HG03097 (cell line): ENCODE results near the gene FAM184A.
A peak's percentile ranks its signal among the peaks of the same experiment; 100 is the strongest.

ENCODE experiments used
- ATAC-seq: cut with Tn5 transposase; IDR thresholded peaks from one replicate; pipeline ENCODE4 v1.9.1; 2021; ENCODE audit not compliant: unreplicated experiment, low FRiP score

The FAM184A gene

GRCh38 chr6:119063491-119063890 lies 15.0 kb downstream of the FAM184A start:
- no peak for ATAC-seq

- no peak for ATAC-seq
Observed at GRCh38 chr6:119061215-119061614, 17.2 kb downstream of the FAM184A start.

- ATAC-seq: no peak
Observed at GRCh38 chr6:119060255-119060907, 18.1 kb downstream of the FAM184A start.

GRCh38 chr6:119055069-119055468 lies 23.4 kb downstream of the FAM184A start:
- ATAC-seq: no peak

GRCh38 chr6:119052987-119053386 lies 25.5 kb downstream of the FAM184A start:
- ATAC-seq: no peak

- ATAC-seq: peak; percentile 98
Observed at GRCh38 chr6:119052292-119052889, 26.1 kb downstream of the FAM184A start.

- no peak for ATAC-seq
Observed at GRCh38 chr6:119044255-119044654, 34.2 kb downstream of the FAM184A start.

GRCh38 chr6:119043783-119044182 lies 34.7 kb downstream of the FAM184A start:
- no peak for ATAC-seq

- no peak for ATAC-seq
Observed at GRCh38 chr6:119043265-119043664, 35.2 kb downstream of the FAM184A start.

- no peak for ATAC-seq
Observed at GRCh38 chr6:119040636-119041035, 37.8 kb downstream of the FAM184A start.

GRCh38 chr6:119040229-119040628 lies 38.2 kb downstream of the FAM184A start:
- ATAC-seq: no peak

GRCh38 chr6:119037941-119038623 lies 40.4 kb downstream of the FAM184A start:
- no peak for ATAC-seq

GRCh38 chr6:119037264-119037663 lies 41.2 kb downstream of the FAM184A start:
- ATAC-seq: no peak

- ATAC-seq: no peak
Observed at GRCh38 chr6:119036081-119036480, 42.4 kb downstream of the FAM184A start.

- no peak for ATAC-seq
Observed at GRCh38 chr6:119035459-119035858, 43.0 kb downstream of the FAM184A start.

GRCh38 chr6:119034827-119035458 lies 43.5 kb downstream of the FAM184A start:
- no peak for ATAC-seq

- no peak for ATAC-seq
Observed at GRCh38 chr6:119032428-119032827, 46.0 kb downstream of the FAM184A start.

GRCh38 chr6:119030759-119031158 lies 47.7 kb downstream of the FAM184A start:
- no peak for ATAC-seq

GRCh38 chr6:119028091-119028490 lies 50.4 kb downstream of the FAM184A start:
- ATAC-seq: no peak

GRCh38 chr6:119027465-119027864 lies 51.0 kb downstream of the FAM184A start:
- no peak for ATAC-seq

GRCh38 chr6:119026822-119027221 lies 51.6 kb downstream of the FAM184A start:
- no peak for ATAC-seq
